ENCODE measurements around the gene ZNF169.

DNA sequence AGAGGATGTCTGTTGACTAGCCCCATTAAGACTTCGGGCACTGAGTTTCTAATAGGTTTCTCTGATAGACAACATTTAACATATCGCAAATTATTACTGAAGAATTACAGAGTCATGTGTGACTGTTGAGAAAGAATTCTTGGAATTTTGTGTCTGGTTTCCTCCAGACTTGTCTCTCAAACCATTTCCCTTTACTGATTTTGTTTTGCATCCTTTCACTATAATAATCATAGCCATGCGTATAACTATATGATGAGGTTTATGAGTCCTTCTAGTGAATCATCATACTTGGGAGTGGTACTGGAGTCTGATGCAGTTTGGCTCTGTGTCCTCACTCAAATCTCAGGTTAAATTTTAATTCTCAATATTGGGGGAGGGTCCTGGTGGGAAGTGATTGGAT lies 27.0 kb downstream of the ZNF169 start:
- TF ChIP-seq, protein P1, sequence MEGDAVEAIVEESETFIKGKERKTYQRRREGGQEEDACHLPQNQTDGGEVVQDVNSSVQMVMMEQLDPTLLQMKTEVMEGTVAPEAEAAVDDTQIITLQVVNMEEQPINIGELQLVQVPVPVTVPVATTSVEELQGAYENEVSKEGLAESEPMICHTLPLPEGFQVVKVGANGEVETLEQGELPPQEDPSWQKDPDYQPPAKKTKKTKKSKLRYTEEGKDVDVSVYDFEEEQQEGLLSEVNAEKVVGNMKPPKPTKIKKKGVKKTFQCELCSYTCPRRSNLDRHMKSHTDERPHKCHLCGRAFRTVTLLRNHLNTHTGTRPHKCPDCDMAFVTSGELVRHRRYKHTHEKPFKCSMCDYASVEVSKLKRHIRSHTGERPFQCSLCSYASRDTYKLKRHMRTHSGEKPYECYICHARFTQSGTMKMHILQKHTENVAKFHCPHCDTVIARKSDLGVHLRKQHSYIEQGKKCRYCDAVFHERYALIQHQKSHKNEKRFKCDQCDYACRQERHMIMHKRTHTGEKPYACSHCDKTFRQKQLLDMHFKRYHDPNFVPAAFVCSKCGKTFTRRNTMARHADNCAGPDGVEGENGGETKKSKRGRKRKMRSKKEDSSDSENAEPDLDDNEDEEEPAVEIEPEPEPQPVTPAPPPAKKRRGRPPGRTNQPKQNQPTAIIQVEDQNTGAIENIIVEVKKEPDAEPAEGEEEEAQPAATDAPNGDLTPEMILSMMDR (IDR thresholded peaks at IDR 0.05): no peak
- TF ChIP-seq EP300 (IDR thresholded peaks at IDR 0.05; ENCODE audit: low read depth) (no peak), POLR2A (IDR thresholded peaks at IDR 0.05) (no peak)
